Measurements from ENCODE around the gene CDH16. TPM values are rescaled to one million over a fixed set of nuclear protein-coding genes. Genes with fewer than 3 reads are reported as not detected.

Gene CDH16
- total RNA-seq, 1 donor from 2014 or later: not detected

- peaks cover 12% of the 10 kb centered on the region for H3K27me3 Mint-ChIP-seq (ENCODE audit: insufficient read depth, low read depth)
- Histone ChIP-seq H2AFZ (replicated peaks) (no peak overlapping the region), H3K4me3 (no peak overlapping the region), H3F3A (ENCODE audit: low read depth) (peaks cover 5% of the 10 kb centered on the region), H3K9me3 (ENCODE audit: low read depth) (no peaks in the 10 kb centered on the region), H3K9ac (no peak overlapping the region), H3K27ac (no peak overlapping the region), H3K27me3 (peaks cover 56% of the 10 kb centered on the region), H3K4me1 (no peaks in the 10 kb centered on the region), H4K20me1 (ENCODE audit: low read depth) (peaks cover 5% of the 10 kb centered on the region), H3K36me3 (no peaks in the 10 kb centered on the region), H3K79me2 (ENCODE audit: low read depth) (no peaks in the 10 kb centered on the region), H3K4me2 (no peak overlapping the region)
- H3K4me3 Mint-ChIP-seq: no peak overlapping the region
- no peak overlapping the region for H3K27ac Mint-ChIP-seq
- H3K9me3 Mint-ChIP-seq: no peaks in the 10 kb centered on the region
- DNase-seq (ENCODE audit: low spot score): no peak
- H3K4me1 Mint-ChIP-seq: peaks cover 13% of the 10 kb centered on the region
- TF ChIP-seq EZH2phosphoT487 (IDR thresholded peaks at IDR 0.05) (no peak), EZH2 (IDR thresholded peaks at IDR 0.05) (no peak), CTCF (IDR thresholded peaks at IDR 0.05) (no peak)
- no peaks in the 10 kb centered on the region for H3K36me3 Mint-ChIP-seq
These were observed 31.8 kb upstream of the CDH16 start for GRCh38 chr16:66950437-66950836.

- TF ChIP-seq EZH2 (IDR thresholded peaks at IDR 0.05) (no peak), CTCF (IDR thresholded peaks at IDR 0.05) (no peak), EZH2phosphoT487 (IDR thresholded peaks at IDR 0.05) (no peak)
- peaks cover 5% of the 10 kb centered on the region for H3F3A ChIP-seq (ENCODE audit: low read depth)
These were observed 30.8 kb upstream of the CDH16 start for GRCh38 chr16:66949472-66949871.

GRCh38 chr16:66948837-66949225, 30.1 kb upstream of the CDH16 start:
- H3K27me3 ChIP-seq: peaks cover 56% of the 10 kb centered on the region

More at GRCh38 chr16:66949472-66949871, 30.8 kb upstream of the CDH16 start:
- H3K9me3 Mint-ChIP-seq: no peaks in the 10 kb centered on the region
- no peak overlapping the region for H3K27ac Mint-ChIP-seq
- Histone ChIP-seq H3K9ac (no peak overlapping the region), H2AFZ (replicated peaks) (no peak overlapping the region), H3K4me1 (no peaks in the 10 kb centered on the region), H3K9me3 (ENCODE audit: low read depth) (no peaks in the 10 kb centered on the region), H3K79me2 (ENCODE audit: low read depth) (no peaks in the 10 kb centered on the region), H4K20me1 (ENCODE audit: low read depth) (peaks cover 5% of the 10 kb centered on the region), H3K4me3 (no peak overlapping the region), H3K27me3 (peaks cover 56% of the 10 kb centered on the region), H3K36me3 (no peaks in the 10 kb centered on the region), H3K4me2 (no peak overlapping the region), H3K27ac (no peak overlapping the region)
- H3K4me1 Mint-ChIP-seq: peaks cover 13% of the 10 kb centered on the region
- no peak for DNase-seq (ENCODE audit: low spot score)
- H3K4me3 Mint-ChIP-seq: no peak overlapping the region
- H3K27me3 Mint-ChIP-seq (ENCODE audit: insufficient read depth, low read depth): peaks cover 11% of the 10 kb centered on the region
- no peaks in the 10 kb centered on the region for H3K36me3 Mint-ChIP-seq

More at GRCh38 chr16:66948837-66949225, 30.1 kb upstream of the CDH16 start:
- TF ChIP-seq EZH2phosphoT487 (IDR thresholded peaks at IDR 0.05): peak; percentile 56
- no peak for TF ChIP-seq CTCF (IDR thresholded peaks at IDR 0.05)
- peak; percentile 63 for TF ChIP-seq EZH2 (IDR thresholded peaks at IDR 0.05)
- Histone ChIP-seq H3K79me2 (ENCODE audit: low read depth) (no peaks in the 10 kb centered on the region), H3K4me2 (no peak overlapping the region), H3K27ac (no peak overlapping the region), H2AFZ (replicated peaks) (no peak overlapping the region), H3K9me3 (ENCODE audit: low read depth) (no peaks in the 10 kb centered on the region), H3K4me1 (no peaks in the 10 kb centered on the region), H3K4me3 (no peak overlapping the region), H3K9ac (no peak overlapping the region), H3F3A (ENCODE audit: low read depth) (peaks cover 5% of the 10 kb centered on the region), H3K36me3 (no peaks in the 10 kb centered on the region), H4K20me1 (ENCODE audit: low read depth) (peaks cover 5% of the 10 kb centered on the region)
- no peak for DNase-seq (ENCODE audit: low spot score)
- H3K27me3 Mint-ChIP-seq (ENCODE audit: insufficient read depth, low read depth): peaks cover 12% of the 10 kb centered on the region
- H3K36me3 Mint-ChIP-seq: peaks cover 1% of the 10 kb centered on the region
- no peak overlapping the region for H3K27ac Mint-ChIP-seq
- H3K9me3 Mint-ChIP-seq: no peaks in the 10 kb centered on the region
- H3K4me3 Mint-ChIP-seq: no peak overlapping the region
- peaks cover 13% of the 10 kb centered on the region for H3K4me1 Mint-ChIP-seq
